ENCODE data around the gene ALG14.
"Not testable (repeated sequence)": the region's sequence is repeated elsewhere in the genome, so short reads cannot be mapped to it uniquely, and the experiment has no call there.

Gene ALG14

GRCh38 chr1:94952539-94952938 is 120.2 kb downstream of the ALG14 start:
- DNase-seq (ENCODE audit: low spot score), result no peak

- DNase-seq (ENCODE audit: low spot score), result no peak
These were observed 121.1 kb downstream of the ALG14 start for GRCh38 chr1:94951509-94952208.

GRCh38 chr1:94951046-94951445 is 121.7 kb downstream of the ALG14 start:
- no peak for DNase-seq (ENCODE audit: low spot score)

- no peak for DNase-seq (ENCODE audit: low spot score)
These were observed 122.8 kb downstream of the ALG14 start for GRCh38 chr1:94949681-94950661.

- DNase-seq (ENCODE audit: low spot score), result no peak
These were observed 125.3 kb downstream of the ALG14 start for GRCh38 chr1:94947437-94947836.

- no peak for DNase-seq (ENCODE audit: low spot score)
These were observed 125.9 kb downstream of the ALG14 start for GRCh38 chr1:94946886-94947285.

GRCh38 chr1:94942171-94943128 is 130.3 kb downstream of the ALG14 start:
- DNase-seq (ENCODE audit: low spot score), result no peak

GRCh38 chr1:94941480-94941879 is 131.3 kb downstream of the ALG14 start:
- not testable (repeated sequence) for DNase-seq (ENCODE audit: low spot score)

- DNase-seq (ENCODE audit: low spot score), result no peak
These were observed 132.0 kb downstream of the ALG14 start for GRCh38 chr1:94940738-94941137.

- no peak for DNase-seq (ENCODE audit: low spot score)
These were observed 134.9 kb downstream of the ALG14 start for GRCh38 chr1:94937820-94938219.

GRCh38 chr1:94936861-94937620 is 135.7 kb downstream of the ALG14 start:
- no peak for DNase-seq (ENCODE audit: low spot score)

- DNase-seq (ENCODE audit: low spot score), result no peak
These were observed 137.3 kb downstream of the ALG14 start for GRCh38 chr1:94935476-94935875.

GRCh38 chr1:94935034-94935433 is 137.7 kb downstream of the ALG14 start:
- no peak for DNase-seq (ENCODE audit: low spot score)

GRCh38 chr1:94934551-94934950 is 138.2 kb downstream of the ALG14 start:
- DNase-seq (ENCODE audit: low spot score), result no peak

- no peak for DNase-seq (ENCODE audit: low spot score)
These were observed 141.4 kb downstream of the ALG14 start for GRCh38 chr1:94931254-94931841.

GRCh38 chr1:94929351-94930217 is 143.2 kb downstream of the ALG14 start:
- DNase-seq (ENCODE audit: low spot score), result no peak

- no peak for DNase-seq (ENCODE audit: low spot score)
These were observed 144.3 kb downstream of the ALG14 start for GRCh38 chr1:94928293-94928939.

GRCh38 chr1:94927405-94928175 is 145.2 kb downstream of the ALG14 start:
- DNase-seq (ENCODE audit: low spot score), result no peak

Data from NAMALWA (cell line).